BJ (cell line): ENCODE measurements around the gene PATZ1. TPM values are rescaled to one million over a fixed set of nuclear protein-coding genes. Genes with fewer than 3 reads are reported as not detected.
A peak's percentile ranks its signal among the peaks of the same experiment; 100 is the strongest.

ENCODE experiments used
- CTCF ChIA-PET: fragments of 350-600 bp; formaldehyde crosslinking; extraction: SDS; loops from one replicate; lab custom pipeline; 2021; ENCODE audit warnings: antibody characterized with exemption, inconsistent platforms; lab: Yijun Ruan, JAX
- POLR2A ChIA-PET: fragments of 300-600 bp; sonication (Branson Sonifier 250); formaldehyde crosslinking; extraction: SDS; loops from one replicate; lab custom pipeline; 2021; ENCODE audit warnings: antibody characterized with exemption; lab: Charles Lee
- DNase-seq: peaks from one replicate; pipeline ENCODE4 v3.0.0-alpha.2; 2011; ENCODE audit warnings: low read depth
- H3K27me3 ChIP-seq: 2 replicates; pipeline ENCODE4 v1.6.0; 2011; ENCODE audit warnings: low read length; ENCODE audit not compliant: control insufficient read depth, insufficient read depth
- H3K36me3 ChIP-seq: 2 replicates; pipeline ENCODE4 v1.5.1; 2011; ENCODE audit warnings: low read length; ENCODE audit not compliant: control insufficient read depth, insufficient read depth
- H3K4me3 ChIP-seq: 2 replicates; pipeline ENCODE4 v1.5.1; 2011; ENCODE audit warnings: low read depth, mild to moderate bottlenecking, control low read depth, low read length
- polyA plus RNA-seq: library from polyadenylated mRNA; depleted of rRNA; stranded (reverse); fragments of >200 nt; gene quantifications from 2 replicates; pipeline ENCODE4 v1.2.3, GENCODE V29; 2011
- TF ChIP-seq, protein P1 (sequence below): IDR thresholded peaks from 2 replicates; pipeline ENCODE4 v1.5.1; 2011; ENCODE audit warnings: low read depth, mild to moderate bottlenecking, control low read depth, inconsistent platforms, low read length, moderate library complexity; ENCODE audit not compliant: insufficient read depth

PATZ1 gene
- polyA plus RNA-seq, 1 experiment: 10.1 TPM

DNA sequence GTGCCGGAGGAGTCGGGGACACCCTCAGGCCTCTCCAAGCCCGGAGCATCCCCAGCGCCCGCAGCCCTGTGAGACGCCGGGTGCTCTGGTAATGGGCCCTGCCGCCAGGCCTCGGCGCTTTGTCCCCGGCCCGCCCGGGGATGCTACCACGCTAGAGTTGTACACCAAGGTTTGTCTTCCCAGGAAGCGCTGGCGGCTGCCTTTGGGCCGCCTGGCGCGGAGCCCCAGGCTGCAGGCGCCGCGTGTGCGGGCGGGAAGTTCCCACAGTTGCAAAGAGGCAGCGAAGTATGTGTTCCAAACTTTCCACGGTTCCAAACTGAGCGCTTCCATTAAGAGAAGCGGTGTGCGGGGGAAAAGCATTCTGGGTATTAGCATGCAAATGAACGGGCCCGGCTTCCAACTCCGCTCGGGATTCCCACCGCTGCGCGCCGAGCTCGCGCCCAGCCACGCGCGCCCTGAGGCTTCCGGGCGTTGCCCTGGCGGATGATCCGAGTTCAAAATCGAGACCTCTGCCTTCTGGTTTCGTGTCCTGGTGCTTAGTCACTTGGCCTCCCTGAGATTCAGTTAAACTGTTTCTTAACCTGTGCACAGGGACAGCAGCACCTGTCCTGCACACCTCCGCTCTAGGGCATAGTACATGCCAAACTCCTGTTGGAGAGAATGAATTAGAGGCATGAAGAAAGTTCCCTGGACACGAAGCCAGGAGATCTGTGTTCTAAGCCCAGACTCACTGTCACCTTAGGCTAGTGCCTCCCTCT lies 1.3 kb upstream of the PATZ1 start:
- TF ChIP-seq, protein P1, sequence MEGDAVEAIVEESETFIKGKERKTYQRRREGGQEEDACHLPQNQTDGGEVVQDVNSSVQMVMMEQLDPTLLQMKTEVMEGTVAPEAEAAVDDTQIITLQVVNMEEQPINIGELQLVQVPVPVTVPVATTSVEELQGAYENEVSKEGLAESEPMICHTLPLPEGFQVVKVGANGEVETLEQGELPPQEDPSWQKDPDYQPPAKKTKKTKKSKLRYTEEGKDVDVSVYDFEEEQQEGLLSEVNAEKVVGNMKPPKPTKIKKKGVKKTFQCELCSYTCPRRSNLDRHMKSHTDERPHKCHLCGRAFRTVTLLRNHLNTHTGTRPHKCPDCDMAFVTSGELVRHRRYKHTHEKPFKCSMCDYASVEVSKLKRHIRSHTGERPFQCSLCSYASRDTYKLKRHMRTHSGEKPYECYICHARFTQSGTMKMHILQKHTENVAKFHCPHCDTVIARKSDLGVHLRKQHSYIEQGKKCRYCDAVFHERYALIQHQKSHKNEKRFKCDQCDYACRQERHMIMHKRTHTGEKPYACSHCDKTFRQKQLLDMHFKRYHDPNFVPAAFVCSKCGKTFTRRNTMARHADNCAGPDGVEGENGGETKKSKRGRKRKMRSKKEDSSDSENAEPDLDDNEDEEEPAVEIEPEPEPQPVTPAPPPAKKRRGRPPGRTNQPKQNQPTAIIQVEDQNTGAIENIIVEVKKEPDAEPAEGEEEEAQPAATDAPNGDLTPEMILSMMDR: no peak
- Histone ChIP-seq H3K4me3 (peak overlapping the region; percentile 58), H3K27me3 (no peaks in the 10 kb centered on the region), H3K36me3 (peaks cover 3% of the 10 kb centered on the region; the same call in 1 of the 2 replicates)
- CTCF ChIA-PET: interaction anchor here (0.5 to 1.5 kb wide), 4 partner anchors 10 to 239 kb away, joined by 3 to 6 read pairs (median 3); no protein-coding TSS in a partner anchor
- POLR2A ChIA-PET: interaction anchor here (0.6 kb wide), 1 partner anchor 64 kb away, joined by 7 read pairs; no protein-coding TSS in a partner anchor
- no peak for DNase-seq

DNA sequence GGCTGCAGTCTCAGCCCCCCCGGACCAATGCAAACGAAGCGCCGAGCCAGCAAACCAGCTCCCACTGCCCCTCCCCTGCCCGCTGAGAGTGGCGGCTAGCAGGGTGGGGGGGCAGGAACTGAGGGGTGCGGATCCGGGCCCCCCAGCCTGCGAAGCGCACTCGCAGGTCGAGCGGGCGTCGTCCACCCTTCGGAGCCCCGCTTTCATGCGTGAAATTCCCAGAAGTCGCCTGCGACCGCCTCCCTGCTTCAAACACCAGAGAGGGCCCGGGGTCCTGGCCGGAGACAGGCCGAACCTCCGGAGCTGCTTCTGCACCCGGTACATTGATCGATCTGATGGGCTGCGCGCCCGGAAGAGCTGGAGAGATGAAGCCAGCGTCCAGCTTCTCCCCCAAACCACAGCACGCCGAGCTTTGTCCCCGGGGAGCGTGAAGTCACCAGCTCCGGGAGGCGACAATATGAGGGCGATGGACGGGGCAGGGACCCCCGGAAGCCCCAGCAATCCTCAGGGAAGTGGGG lies 646 bp upstream of the PATZ1 start:
- Histone ChIP-seq H3K36me3 (peaks cover 5% of the 10 kb centered on the region; the same call in 1 of the 2 replicates), H3K27me3 (no peaks in the 10 kb centered on the region), H3K4me3 (peak overlapping the region; percentile 58)
- ChIA-PET POLR2A (interaction anchor here (0.6 kb wide), 1 partner anchor 65 kb away, joined by 7 read pairs; no protein-coding TSS in a partner anchor), CTCF (interaction anchor here (0.5 to 1.5 kb wide), 7 partner anchors 10 to 239 kb away, joined by 3 to 6 read pairs (median 3); no protein-coding TSS in a partner anchor)
- DNase-seq: no peak
- TF ChIP-seq, protein P1: no peak

DNA sequence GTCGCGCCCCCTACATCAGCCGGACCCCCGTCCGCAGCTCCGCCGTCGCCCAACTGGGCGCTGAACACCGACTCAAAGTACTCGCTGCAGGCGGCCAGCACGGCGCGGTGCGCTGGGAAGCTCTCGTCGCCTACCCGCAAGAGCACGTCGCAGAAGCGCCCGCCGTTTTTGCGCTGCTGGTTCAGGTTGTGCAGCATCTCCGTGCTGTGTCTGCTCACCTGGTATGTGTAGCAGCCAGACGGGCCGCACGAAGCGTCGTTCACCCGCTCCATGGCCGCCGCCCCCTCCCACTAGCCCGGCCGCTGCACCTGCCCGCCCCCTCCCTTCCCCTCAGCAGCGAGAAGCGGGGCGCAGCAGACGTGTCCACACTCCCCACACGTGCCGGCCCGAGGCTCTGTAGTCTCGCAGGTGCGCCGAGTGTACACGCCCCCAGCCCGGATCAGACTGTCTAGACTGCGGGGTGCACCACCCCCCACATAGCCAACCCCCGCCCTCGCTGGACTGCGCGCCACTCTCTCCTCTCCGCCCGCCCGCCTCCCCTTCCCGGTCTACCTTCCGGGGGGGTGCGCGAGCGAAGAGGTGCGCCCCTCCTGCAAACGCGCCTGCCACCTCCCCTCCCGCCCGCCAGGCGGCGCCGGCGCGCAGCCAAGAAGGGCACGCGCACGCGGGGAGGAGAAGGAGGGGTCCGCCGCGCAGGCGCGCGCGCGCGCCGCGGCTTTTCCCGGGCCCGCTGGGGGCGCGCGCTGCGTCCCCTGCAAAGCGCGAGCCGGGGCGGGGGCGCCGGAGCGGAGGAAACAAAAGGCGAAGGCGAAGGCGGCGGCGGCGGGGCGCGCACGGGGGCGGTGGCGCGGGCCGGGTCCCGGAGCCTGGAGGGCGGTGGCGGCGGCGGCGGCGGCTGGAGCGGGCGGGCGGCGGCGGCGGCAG lies 553 bp downstream of the PATZ1 start:
- Histone ChIP-seq H3K4me3 (peak overlapping the region; percentile 58), H3K36me3 (peaks cover 5% of the 10 kb centered on the region; the same call in 1 of the 2 replicates), H3K27me3 (no peaks in the 10 kb centered on the region)
- CTCF ChIA-PET: interaction anchor here (0.6 to 1.7 kb wide), 10 partner anchors 8 to 238 kb away, joined by 3 to 5 read pairs (median 4); partner anchors contain the start of genes DRG1 and SELENOM
- DNase-seq: no peak
- TF ChIP-seq, protein P1: peak; percentile 64
- POLR2A ChIA-PET: interaction anchor here (1.2 kb wide), 1 partner anchor 54 kb away, joined by 4 read pairs; the partner anchor contains the start of gene DRG1

DNA sequence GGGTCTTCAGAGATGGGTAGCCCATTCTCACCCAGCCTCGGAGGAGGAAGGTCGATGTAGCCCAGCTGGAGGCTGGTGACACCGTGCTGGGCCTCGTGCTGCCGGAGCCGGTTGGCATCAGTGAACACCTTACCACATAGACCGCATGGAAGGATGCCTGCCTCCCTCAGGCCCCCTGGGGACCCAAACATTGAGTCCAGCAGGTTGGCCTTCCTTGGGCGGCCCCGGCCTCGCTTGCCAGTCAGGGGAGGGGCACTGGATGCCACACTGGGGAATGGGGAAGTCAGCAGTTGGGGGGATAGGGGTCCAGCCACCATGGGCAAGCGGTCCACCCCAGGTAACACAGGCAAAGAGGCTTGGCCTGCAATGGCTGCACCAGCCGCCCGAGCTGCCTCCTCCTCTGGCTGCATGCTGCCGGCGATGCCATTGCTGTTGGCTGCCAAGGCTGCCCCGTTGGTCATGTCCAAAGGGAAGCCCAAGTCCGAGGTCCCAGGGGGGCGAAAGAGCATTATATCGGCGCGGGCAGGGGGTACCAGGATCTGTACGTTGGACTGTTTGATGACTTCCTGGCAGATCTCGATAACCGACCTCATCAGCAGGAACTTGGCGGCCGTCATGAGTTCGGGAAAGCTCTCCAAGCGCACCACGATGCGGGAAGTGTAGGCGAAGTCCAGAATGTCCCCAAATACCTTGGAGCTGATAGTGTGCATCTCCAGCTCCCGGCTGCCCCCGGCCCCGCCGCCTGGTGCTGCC lies 1.4 kb downstream of the PATZ1 start:
- DNase-seq: no peak
- peaks cover 5% of the 10 kb centered on the region; the same call in 1 of the 2 replicates for H3K36me3 ChIP-seq
- peak overlapping the region; percentile 58 for H3K4me3 ChIP-seq
- ChIA-PET CTCF (interaction anchor here (0.6 to 1.7 kb wide), 9 partner anchors 8 to 237 kb away, joined by 3 to 5 read pairs (median 3); partner anchors contain the start of genes DRG1 and SELENOM), POLR2A (interaction anchor here (1.2 kb wide), 1 partner anchor 54 kb away, joined by 4 read pairs; the partner anchor contains the start of gene DRG1)
- H3K27me3 ChIP-seq: no peaks in the 10 kb centered on the region
- TF ChIP-seq, protein P1: no peak
